Mesangial cell (primary cell): ENCODE data around the gene RCVRN. TPM values are rescaled to one million over a fixed set of nuclear protein-coding genes. Genes with fewer than 3 reads are reported as not detected.

Source experiments
- total RNA-seq: library from RNA; depleted of rRNA; stranded (reverse); fragments of >200 nt; gene quantifications from 2 replicates; pipeline ENCODE4 v1.2.3, GENCODE V29; 2015

The RCVRN gene
- not detected in 2 replicates for total RNA-seq

DNA sequence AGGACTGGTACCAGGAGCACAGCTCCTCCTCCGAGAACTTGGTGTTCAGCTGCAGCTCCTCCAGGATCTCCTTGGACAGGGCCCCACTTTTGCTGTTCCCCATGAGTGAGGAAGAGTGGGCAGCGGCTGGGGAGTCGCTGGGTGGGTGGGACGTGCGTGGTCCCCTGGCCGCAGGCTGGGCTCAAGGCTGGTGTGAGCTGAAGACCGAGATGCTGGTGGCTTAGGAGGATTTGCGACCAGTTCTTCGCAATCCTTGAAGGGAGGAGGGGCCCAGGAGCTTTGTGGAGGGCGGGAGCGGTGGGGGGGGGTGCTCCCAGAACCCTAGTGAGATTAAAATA, at the start of gene RCVRN:
Gene RCVRN, minus strand, starts transcription at position 194 of the 338 bp plus-strand sequence. Its CDS starts 91 bp downstream, at position 103.

Other genes with a start within 250 kb of the RCVRN start
- not detected in 2 replicates for gene DHRS7C, start 113.7 kb downstream of the RCVRN start, total RNA-seq
- gene GSG1L2, start 83.2 kb downstream of the RCVRN start, total RNA-seq = not detected in 2 replicates
- gene GLP2R, start 79.3 kb downstream of the RCVRN start, total RNA-seq = 0.51 TPM in 1 of 2 replicates, not detected in the other